Liver (tissue), 9 donors: ENCODE results near the gene GDPD5. TPM values are rescaled to one million over a fixed set of nuclear protein-coding genes. Genes with fewer than 3 reads are reported as not detected.

Source experiments
- DNase-seq: peaks from one replicate; pipeline ENCODE4 v3.0.0-alpha.2; 2017; ENCODE audit warnings: low spot score
- H3K27ac ChIP-seq, 2 donors: one replicate each; pipeline ENCODE4 v1.7.0; 2013; ENCODE audit warnings: inconsistent platforms in 2 of 2, low read length in 2 of 2, control low read depth in 1 of 2, low read depth in 1 of 2, mild to moderate bottlenecking in 1 of 2
- H3K27me3 ChIP-seq, 4 donors: one replicate each; pipeline versions ENCODE4 v1.6.1 to v1.7.0; 2013; ENCODE audit warnings: low read length in 3 of 4, inconsistent platforms in 1 of 4, mild to moderate bottlenecking in 1 of 4, moderate library complexity in 1 of 4; ENCODE audit not compliant: control insufficient read depth in 4 of 4, insufficient read depth in 4 of 4
- H3K36me3 ChIP-seq, 4 donors: one replicate each; pipeline versions ENCODE4 v1.6.1 to v1.7.0; 2013; ENCODE audit warnings: low read length in 3 of 4, mild to moderate bottlenecking in 3 of 4, low read depth in 1 of 4, moderate library complexity in 1 of 4; ENCODE audit not compliant: control insufficient read depth in 4 of 4, insufficient read depth in 3 of 4
- H3K4me1 ChIP-seq, 4 donors: one replicate each; pipeline versions ENCODE4 v1.6.1 to v1.7.0; 2013; ENCODE audit warnings: low read length in 3 of 4, mild to moderate bottlenecking in 3 of 4, moderate library complexity in 1 of 4; ENCODE audit not compliant: control insufficient read depth in 4 of 4, insufficient read depth in 4 of 4
- H3K4me3 ChIP-seq, 3 donors: one replicate each; pipeline versions ENCODE4 v1.6.1 to v1.7.0; 2013; ENCODE audit warnings: low read length in 3 of 3, control low read depth in 1 of 3, low read depth in 1 of 3, mild to moderate bottlenecking in 1 of 3
- H3K9ac ChIP-seq, 2 donors: one replicate each; pipeline ENCODE4 v1.7.0; 2013; ENCODE audit warnings: low read length in 2 of 2, mild to moderate bottlenecking in 2 of 2, moderate library complexity in 2 of 2, control low read depth in 1 of 2, low read depth in 1 of 2
- H3K9me3 ChIP-seq, 4 donors: one replicate each; pipeline versions ENCODE4 v1.6.1 to v1.7.0; 2013; ENCODE audit warnings: low read length in 3 of 4; ENCODE audit not compliant: control insufficient read depth in 4 of 4
- EGR1 ChIP-seq, 2 donors: IDR thresholded peaks; 2 replicates each; pipeline ENCODE4 v1.6.1; 2016 to 2018; ENCODE audit warnings: antibody characterized with exemption in 2 of 2, low read depth in 2 of 2
- FOXA1 ChIP-seq: IDR thresholded peaks from 2 replicates; pipeline ENCODE4 v1.6.1; 2016; ENCODE audit warnings: antibody characterized with exemption
- FOXA2 ChIP-seq: IDR thresholded peaks from 2 replicates; pipeline ENCODE4 v1.6.1; 2016; ENCODE audit warnings: antibody characterized with exemption
- GABPA ChIP-seq, 2 donors: IDR thresholded peaks in 1 of 2; conservative IDR thresholded peaks in 1 of 2; 2 replicates each; pipeline ENCODE4 v1.6.1; 2016; ENCODE audit warnings: antibody characterized with exemption in 2 of 2, mild to moderate bottlenecking in 1 of 2, moderate library complexity in 1 of 2
- HNF4A ChIP-seq, 2 donors: conservative IDR thresholded peaks; 2 replicates each; pipeline ENCODE4 v1.6.1; 2016; ENCODE audit warnings: antibody characterized with exemption in 2 of 2, mild to moderate bottlenecking in 2 of 2
- HNF4G ChIP-seq: IDR thresholded peaks from 2 replicates; pipeline ENCODE4 v1.6.1; 2016; ENCODE audit warnings: antibody characterized with exemption
- JUND ChIP-seq, 2 donors: IDR thresholded peaks; 2 replicates each; pipeline ENCODE4 v1.6.1; 2016; ENCODE audit warnings: antibody characterized with exemption in 2 of 2
- RXRA ChIP-seq, 2 donors: IDR thresholded peaks; 2 replicates each; pipeline ENCODE4 v1.6.1; 2017 to 2018; ENCODE audit warnings: antibody characterized with exemption in 2 of 2, mild to moderate bottlenecking in 1 of 2
- SP1 ChIP-seq: IDR thresholded peaks from 2 replicates; pipeline ENCODE4 v1.6.1; 2018; ENCODE audit warnings: antibody characterized with exemption, mild to moderate bottlenecking
- TAF1 ChIP-seq: conservative IDR thresholded peaks from 2 replicates; pipeline ENCODE4 v1.6.1; 2016; ENCODE audit warnings: antibody characterized with exemption, mild to moderate bottlenecking
- YY1 ChIP-seq: IDR thresholded peaks from 2 replicates; pipeline ENCODE4 v1.6.1; 2016; ENCODE audit warnings: antibody characterized with exemption, mild to moderate bottlenecking
- WGBS: extraction: QIAGEN DNeasy Blood & Tissue Kit; methylation state at CpG from one replicate; pipeline ENCODE4 v1.1.7; 2013; 5-methylcytosine and 5-hydroxymethylcytosine counted together
- polyA plus RNA-seq, 2 donors: library from polyadenylated mRNA; stranded (reverse) in 1 of 2; unstranded in 1 of 2; fragments of 200-250 nt in 1 of 2; fragments of >200 nt in 1 of 2; fragmentation: Nextera tagmentation in 1 of 2; extraction: Ambion mirVana in 1 of 2; gene quantifications; one replicate each; pipeline versions ENCODE4 v1.2.1 to v1.2.3, GENCODE V29; 2013 to 2015
- total RNA-seq, 2 donors: library from RNA; depleted of rRNA; stranded (reverse); fragments of >200 nt; gene quantifications; one replicate each; pipeline ENCODE4 v1.2.3, GENCODE V29; 2014
- TF ChIP-seq, protein P1 (sequence below): IDR thresholded peaks from 2 replicates; pipeline ENCODE4 v1.6.1; 2016; ENCODE audit warnings: antibody characterized with exemption, mild to moderate bottlenecking
- TF ChIP-seq, protein P2 (sequence below): IDR thresholded peaks from 2 replicates; pipeline ENCODE4 v1.6.1; 2016; ENCODE audit warnings: antibody characterized with exemption
- TF ChIP-seq, protein P3 (sequence below): fragments of 150-350 bp; IDR thresholded peaks from 2 replicates; pipeline ENCODE4 v1.5.1; 2017; ENCODE audit warnings: improper control_type of control experiment, low read depth, low read length; ENCODE audit not compliant: missing input control
- TF ChIP-seq, protein P4 (sequence below): IDR thresholded peaks from 2 replicates; pipeline ENCODE4 v1.6.1; 2016; ENCODE audit warnings: antibody characterized with exemption
- TF ChIP-seq, protein P5 (sequence below): IDR thresholded peaks from 2 replicates; pipeline ENCODE4 v1.6.1; 2016; ENCODE audit warnings: antibody characterized with exemption
- donor health status: healthy.
- donor health status: healthy.
- donor health status: healthy.
- donor health status: healthy.
- donor health status: healthy.

GDPD5 gene
- total and polyA plus RNA-seq, 4 donors, result 3.0 to 22.8 (median 4.2) TPM

DNA sequence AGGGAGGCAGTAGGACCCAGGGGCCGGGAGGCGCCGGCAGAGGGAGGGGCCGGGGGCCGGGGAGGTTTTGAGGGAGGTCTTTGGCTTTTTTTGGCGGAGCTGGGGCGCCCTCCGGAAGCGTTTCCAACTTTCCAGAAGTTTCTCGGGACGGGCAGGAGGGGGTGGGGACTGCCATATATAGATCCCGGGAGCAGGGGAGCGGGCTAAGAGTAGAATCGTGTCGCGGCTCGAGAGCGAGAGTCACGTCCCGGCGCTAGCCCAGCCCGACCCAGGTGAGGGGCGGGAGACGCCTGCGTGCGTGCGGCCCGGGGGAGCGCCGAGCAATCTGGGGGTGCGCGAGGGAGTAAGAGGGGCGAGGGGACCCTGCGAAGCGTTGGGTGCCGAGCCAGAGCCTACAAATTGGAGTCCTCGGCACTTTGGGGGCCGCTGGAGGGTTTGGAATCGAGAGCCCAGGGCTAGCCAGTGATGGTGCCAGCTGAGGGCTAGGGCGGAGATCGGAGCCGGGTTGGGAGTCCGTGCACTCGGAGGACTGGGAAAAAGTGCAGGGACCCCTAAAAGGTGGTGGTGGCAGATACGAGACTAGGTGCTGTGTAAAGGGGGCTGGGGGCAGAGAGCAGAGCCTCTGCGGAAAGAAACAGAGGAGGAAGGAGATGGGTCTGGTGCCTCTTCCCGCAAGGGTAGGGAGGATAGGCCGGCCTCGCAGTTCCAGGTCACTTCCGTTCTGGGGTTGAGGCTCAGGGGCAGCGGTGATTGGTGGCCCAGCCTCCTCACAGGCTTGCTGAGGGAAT, 36.5 kb upstream of the GDPD5 start, which contains the start of gene SERPINH1:
TSS of gene SERPINH1 (plus strand) at position 206 of the 788 bp plus-strand sequence. CDS start 4,097 bp downstream, outside the sequence.
- peaks cover 0 to 11% (median 0%) of the 10 kb centered on the region in 4 donors for H3K36me3 ChIP-seq
- H3K9ac ChIP-seq, result peak within 1 kb of the TSS; percentile 91 to 92
- H3K4me3 ChIP-seq, result peak within 1 kb of the TSS; percentile 57 to 87 (median 80)
- H3K27me3 ChIP-seq, result no peaks in the 10 kb centered on the region
- peaks cover 15 to 38% (median 25%) of the 10 kb centered on the region in 4 donors for H3K4me1 ChIP-seq
- peak within 1 kb of the TSS; percentile 89 to 98 for H3K27ac ChIP-seq
- no peaks in the 10 kb centered on the region for H3K9me3 ChIP-seq
- peak; percentile 78 for DNase-seq
- peak in 1 of 2 donors; percentile 17 for TF ChIP-seq HNF4A (conservative IDR thresholded peaks at IDR 0.05)
- TF ChIP-seq, protein P1, sequence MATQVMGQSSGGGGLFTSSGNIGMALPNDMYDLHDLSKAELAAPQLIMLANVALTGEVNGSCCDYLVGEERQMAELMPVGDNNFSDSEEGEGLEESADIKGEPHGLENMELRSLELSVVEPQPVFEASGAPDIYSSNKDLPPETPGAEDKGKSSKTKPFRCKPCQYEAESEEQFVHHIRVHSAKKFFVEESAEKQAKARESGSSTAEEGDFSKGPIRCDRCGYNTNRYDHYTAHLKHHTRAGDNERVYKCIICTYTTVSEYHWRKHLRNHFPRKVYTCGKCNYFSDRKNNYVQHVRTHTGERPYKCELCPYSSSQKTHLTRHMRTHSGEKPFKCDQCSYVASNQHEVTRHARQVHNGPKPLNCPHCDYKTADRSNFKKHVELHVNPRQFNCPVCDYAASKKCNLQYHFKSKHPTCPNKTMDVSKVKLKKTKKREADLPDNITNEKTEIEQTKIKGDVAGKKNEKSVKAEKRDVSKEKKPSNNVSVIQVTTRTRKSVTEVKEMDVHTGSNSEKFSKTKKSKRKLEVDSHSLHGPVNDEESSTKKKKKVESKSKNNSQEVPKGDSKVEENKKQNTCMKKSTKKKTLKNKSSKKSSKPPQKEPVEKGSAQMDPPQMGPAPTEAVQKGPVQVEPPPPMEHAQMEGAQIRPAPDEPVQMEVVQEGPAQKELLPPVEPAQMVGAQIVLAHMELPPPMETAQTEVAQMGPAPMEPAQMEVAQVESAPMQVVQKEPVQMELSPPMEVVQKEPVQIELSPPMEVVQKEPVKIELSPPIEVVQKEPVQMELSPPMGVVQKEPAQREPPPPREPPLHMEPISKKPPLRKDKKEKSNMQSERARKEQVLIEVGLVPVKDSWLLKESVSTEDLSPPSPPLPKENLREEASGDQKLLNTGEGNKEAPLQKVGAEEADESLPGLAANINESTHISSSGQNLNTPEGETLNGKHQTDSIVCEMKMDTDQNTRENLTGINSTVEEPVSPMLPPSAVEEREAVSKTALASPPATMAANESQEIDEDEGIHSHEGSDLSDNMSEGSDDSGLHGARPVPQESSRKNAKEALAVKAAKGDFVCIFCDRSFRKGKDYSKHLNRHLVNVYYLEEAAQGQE, result peak; percentile 86
- no peak for TF ChIP-seq HNF4G
- TF ChIP-seq, protein P2, sequence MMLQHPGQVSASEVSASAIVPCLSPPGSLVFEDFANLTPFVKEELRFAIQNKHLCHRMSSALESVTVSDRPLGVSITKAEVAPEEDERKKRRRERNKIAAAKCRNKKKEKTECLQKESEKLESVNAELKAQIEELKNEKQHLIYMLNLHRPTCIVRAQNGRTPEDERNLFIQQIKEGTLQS, result no peak
- peak; percentile 14 for TF ChIP-seq SP1
- peak; percentile 18 for TF ChIP-seq FOXA2
- TF ChIP-seq TAF1, result peak; percentile 75
- TF ChIP-seq JUND (IDR thresholded peaks at IDR 0.05), result no peak
- TF ChIP-seq RXRA (IDR thresholded peaks at IDR 0.05), result no peak
- TF ChIP-seq, protein P3, sequence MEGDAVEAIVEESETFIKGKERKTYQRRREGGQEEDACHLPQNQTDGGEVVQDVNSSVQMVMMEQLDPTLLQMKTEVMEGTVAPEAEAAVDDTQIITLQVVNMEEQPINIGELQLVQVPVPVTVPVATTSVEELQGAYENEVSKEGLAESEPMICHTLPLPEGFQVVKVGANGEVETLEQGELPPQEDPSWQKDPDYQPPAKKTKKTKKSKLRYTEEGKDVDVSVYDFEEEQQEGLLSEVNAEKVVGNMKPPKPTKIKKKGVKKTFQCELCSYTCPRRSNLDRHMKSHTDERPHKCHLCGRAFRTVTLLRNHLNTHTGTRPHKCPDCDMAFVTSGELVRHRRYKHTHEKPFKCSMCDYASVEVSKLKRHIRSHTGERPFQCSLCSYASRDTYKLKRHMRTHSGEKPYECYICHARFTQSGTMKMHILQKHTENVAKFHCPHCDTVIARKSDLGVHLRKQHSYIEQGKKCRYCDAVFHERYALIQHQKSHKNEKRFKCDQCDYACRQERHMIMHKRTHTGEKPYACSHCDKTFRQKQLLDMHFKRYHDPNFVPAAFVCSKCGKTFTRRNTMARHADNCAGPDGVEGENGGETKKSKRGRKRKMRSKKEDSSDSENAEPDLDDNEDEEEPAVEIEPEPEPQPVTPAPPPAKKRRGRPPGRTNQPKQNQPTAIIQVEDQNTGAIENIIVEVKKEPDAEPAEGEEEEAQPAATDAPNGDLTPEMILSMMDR, result no peak
- TF ChIP-seq YY1, result peak; percentile 67
- peak; percentile 73 to 88 for TF ChIP-seq GABPA (IDR thresholded peaks at IDR 0.05 in 1 of 2, conservative IDR thresholded peaks at IDR 0.05 in 1 of 2)
- TF ChIP-seq, protein P4, sequence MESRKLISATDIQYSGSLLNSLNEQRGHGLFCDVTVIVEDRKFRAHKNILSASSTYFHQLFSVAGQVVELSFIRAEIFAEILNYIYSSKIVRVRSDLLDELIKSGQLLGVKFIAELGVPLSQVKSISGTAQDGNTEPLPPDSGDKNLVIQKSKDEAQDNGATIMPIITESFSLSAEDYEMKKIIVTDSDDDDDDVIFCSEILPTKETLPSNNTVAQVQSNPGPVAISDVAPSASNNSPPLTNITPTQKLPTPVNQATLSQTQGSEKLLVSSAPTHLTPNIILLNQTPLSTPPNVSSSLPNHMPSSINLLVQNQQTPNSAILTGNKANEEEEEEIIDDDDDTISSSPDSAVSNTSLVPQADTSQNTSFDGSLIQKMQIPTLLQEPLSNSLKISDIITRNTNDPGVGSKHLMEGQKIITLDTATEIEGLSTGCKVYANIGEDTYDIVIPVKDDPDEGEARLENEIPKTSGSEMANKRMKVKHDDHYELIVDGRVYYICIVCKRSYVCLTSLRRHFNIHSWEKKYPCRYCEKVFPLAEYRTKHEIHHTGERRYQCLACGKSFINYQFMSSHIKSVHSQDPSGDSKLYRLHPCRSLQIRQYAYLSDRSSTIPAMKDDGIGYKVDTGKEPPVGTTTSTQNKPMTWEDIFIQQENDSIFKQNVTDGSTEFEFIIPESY, result peak; percentile 27
- TF ChIP-seq, protein P5, sequence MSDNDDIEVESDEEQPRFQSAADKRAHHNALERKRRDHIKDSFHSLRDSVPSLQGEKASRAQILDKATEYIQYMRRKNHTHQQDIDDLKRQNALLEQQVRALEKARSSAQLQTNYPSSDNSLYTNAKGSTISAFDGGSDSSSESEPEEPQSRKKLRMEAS, result no peak
- no peak for TF ChIP-seq FOXA1
- TF ChIP-seq EGR1 (IDR thresholded peaks at IDR 0.05; ENCODE audit: low read depth in 2 of 2), result peak in 1 of 2 donors; percentile 53
- WGBS, result under 1% methylated on average over 51 of the region's 51 CpGs
